Ishikawa (cell line): Measurements from ENCODE around the gene NAT16.

Source experiments
- CEBPB ChIP-seq: IDR thresholded peaks from 2 replicates; pipeline ENCODE4 v1.6.1; 2012
- CREB1 ChIP-seq: IDR thresholded peaks from 2 replicates; pipeline ENCODE4 v1.6.1; 2012; ENCODE audit warnings: low read depth
- EGR1 ChIP-seq: IDR thresholded peaks from 2 replicates; pipeline ENCODE4 v1.6.1; 2012
- EP300 ChIP-seq: IDR thresholded peaks from 2 replicates; pipeline ENCODE4 v1.6.1; 2012; ENCODE audit warnings: borderline replicate concordance
- FOXM1 ChIP-seq: IDR thresholded peaks from 2 replicates; pipeline ENCODE4 v1.6.1; 2012; ENCODE audit warnings: low read depth, borderline replicate concordance
- NFIC ChIP-seq: IDR thresholded peaks from 2 replicates; pipeline ENCODE4 v1.6.1; 2012
- RAD21 ChIP-seq: IDR thresholded peaks from 2 replicates; pipeline ENCODE4 v1.6.1; 2012; ENCODE audit warnings: low read depth
- TAF1 ChIP-seq: IDR thresholded peaks from 2 replicates; pipeline ENCODE4 v1.6.1; 2012; ENCODE audit warnings: low read depth, mild to moderate bottlenecking
- TCF12 ChIP-seq: IDR thresholded peaks from 2 replicates; pipeline ENCODE4 v1.6.1; 2012; ENCODE audit warnings: low read depth
- TEAD4 ChIP-seq: IDR thresholded peaks from 2 replicates; pipeline ENCODE4 v1.6.1; 2012
- YY1 ChIP-seq: IDR thresholded peaks from 2 replicates; pipeline ENCODE4 v1.6.1; 2012; ENCODE audit warnings: low read depth
- ZBTB7A ChIP-seq: IDR thresholded peaks from 2 replicates; pipeline ENCODE4 v1.6.1; 2012; ENCODE audit warnings: low read depth
- TF ChIP-seq, protein P1 (sequence below): IDR thresholded peaks from 2 replicates; pipeline ENCODE4 v1.6.1; 2012
- TF ChIP-seq, protein P2 (sequence below): IDR thresholded peaks from 2 replicates; pipeline ENCODE4 v1.6.1; 2012; ENCODE audit warnings: low read depth, mild to moderate bottlenecking
- TF ChIP-seq, protein P3 (sequence below): IDR thresholded peaks from 2 replicates; pipeline ENCODE4 v1.6.1; 2012

NAT16 gene

DNA sequence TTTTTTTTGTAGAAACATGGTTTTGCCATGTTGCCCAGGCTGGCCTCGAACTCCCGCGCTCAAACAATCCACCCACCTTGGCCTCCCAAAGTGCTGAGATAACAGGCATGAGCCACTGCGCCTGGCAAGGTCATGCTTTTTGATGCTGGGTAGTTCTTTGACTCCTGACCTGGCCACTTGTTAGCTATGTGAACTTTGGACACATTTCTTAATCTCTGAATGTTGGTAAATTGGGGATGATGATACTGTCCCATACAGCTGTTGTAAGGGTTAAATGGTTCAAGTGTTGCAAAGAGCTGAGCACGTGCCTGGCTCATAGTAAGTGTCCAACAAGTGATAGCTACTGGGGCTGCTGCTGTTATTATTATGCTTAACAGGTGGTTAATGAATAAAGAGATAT is 40.2 kb upstream of the NAT16 start:
- TF ChIP-seq, protein P1, sequence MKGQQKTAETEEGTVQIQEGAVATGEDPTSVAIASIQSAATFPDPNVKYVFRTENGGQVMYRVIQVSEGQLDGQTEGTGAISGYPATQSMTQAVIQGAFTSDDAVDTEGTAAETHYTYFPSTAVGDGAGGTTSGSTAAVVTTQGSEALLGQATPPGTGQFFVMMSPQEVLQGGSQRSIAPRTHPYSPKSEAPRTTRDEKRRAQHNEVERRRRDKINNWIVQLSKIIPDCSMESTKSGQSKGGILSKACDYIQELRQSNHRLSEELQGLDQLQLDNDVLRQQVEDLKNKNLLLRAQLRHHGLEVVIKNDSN: no peak
- TF ChIP-seq TAF1 (no peak), ZBTB7A (no peak), TEAD4 (no peak), NFIC (no peak), TCF12 (no peak), FOXM1 (no peak), CREB1 (no peak), RAD21 (no peak), CEBPB (no peak), EP300 (no peak), EGR1 (no peak), YY1 (no peak)
- TF ChIP-seq, protein P2, sequence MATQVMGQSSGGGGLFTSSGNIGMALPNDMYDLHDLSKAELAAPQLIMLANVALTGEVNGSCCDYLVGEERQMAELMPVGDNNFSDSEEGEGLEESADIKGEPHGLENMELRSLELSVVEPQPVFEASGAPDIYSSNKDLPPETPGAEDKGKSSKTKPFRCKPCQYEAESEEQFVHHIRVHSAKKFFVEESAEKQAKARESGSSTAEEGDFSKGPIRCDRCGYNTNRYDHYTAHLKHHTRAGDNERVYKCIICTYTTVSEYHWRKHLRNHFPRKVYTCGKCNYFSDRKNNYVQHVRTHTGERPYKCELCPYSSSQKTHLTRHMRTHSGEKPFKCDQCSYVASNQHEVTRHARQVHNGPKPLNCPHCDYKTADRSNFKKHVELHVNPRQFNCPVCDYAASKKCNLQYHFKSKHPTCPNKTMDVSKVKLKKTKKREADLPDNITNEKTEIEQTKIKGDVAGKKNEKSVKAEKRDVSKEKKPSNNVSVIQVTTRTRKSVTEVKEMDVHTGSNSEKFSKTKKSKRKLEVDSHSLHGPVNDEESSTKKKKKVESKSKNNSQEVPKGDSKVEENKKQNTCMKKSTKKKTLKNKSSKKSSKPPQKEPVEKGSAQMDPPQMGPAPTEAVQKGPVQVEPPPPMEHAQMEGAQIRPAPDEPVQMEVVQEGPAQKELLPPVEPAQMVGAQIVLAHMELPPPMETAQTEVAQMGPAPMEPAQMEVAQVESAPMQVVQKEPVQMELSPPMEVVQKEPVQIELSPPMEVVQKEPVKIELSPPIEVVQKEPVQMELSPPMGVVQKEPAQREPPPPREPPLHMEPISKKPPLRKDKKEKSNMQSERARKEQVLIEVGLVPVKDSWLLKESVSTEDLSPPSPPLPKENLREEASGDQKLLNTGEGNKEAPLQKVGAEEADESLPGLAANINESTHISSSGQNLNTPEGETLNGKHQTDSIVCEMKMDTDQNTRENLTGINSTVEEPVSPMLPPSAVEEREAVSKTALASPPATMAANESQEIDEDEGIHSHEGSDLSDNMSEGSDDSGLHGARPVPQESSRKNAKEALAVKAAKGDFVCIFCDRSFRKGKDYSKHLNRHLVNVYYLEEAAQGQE: no peak
- TF ChIP-seq, protein P3, sequence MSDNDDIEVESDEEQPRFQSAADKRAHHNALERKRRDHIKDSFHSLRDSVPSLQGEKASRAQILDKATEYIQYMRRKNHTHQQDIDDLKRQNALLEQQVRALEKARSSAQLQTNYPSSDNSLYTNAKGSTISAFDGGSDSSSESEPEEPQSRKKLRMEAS: no peak

DNA sequence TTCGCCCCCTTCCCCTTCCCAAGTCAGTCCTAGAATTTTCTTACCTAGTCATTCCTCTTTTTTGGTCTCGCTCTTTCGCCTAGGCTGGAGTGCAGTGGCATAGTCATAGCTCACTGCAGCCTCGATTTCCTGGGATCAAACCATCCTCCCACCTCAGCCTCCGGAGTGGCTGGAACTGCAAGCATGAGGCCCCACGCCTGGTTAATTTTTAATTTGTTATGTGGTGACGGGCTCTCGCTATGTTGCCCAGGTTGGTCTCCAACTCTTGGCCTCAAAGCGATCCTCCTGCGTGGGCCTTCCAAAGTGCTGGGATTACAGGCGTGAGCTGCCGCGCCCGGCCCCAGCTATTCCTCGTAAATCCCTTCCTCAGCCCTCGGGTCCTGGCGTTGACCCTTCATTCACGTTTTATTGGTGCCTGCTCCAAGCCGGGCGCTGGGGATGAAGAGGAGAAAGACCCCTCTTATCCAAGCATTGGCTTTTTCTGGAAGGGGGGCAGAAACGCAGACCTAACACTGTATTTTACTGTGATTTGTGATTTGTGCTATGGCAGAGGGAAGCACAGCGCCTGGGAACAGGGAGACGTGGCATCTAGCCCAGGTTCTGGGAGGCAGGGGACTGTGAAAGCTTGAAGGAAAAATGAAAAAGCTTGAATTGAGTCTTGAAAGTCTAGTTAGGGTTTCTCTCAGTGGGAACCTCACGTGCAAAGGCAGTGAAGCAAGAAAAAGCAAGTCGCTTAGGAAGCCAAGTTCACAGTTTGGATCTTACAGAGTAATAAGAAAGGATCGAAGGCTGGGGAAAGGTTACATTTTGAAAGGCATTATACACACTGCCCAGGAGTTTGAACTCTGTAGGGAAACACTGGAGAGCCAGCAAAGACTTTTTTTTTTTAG is 38.4 kb upstream of the NAT16 start:
- TF ChIP-seq TEAD4: no peak
- TF ChIP-seq, protein P3: no peak
- no peak for TF ChIP-seq CEBPB
- no peak for TF ChIP-seq TAF1
- no peak for TF ChIP-seq ZBTB7A
- no peak for TF ChIP-seq EGR1
- no peak for TF ChIP-seq CREB1
- no peak for TF ChIP-seq EP300
- no peak for TF ChIP-seq NFIC
- TF ChIP-seq, protein P1: no peak

DNA sequence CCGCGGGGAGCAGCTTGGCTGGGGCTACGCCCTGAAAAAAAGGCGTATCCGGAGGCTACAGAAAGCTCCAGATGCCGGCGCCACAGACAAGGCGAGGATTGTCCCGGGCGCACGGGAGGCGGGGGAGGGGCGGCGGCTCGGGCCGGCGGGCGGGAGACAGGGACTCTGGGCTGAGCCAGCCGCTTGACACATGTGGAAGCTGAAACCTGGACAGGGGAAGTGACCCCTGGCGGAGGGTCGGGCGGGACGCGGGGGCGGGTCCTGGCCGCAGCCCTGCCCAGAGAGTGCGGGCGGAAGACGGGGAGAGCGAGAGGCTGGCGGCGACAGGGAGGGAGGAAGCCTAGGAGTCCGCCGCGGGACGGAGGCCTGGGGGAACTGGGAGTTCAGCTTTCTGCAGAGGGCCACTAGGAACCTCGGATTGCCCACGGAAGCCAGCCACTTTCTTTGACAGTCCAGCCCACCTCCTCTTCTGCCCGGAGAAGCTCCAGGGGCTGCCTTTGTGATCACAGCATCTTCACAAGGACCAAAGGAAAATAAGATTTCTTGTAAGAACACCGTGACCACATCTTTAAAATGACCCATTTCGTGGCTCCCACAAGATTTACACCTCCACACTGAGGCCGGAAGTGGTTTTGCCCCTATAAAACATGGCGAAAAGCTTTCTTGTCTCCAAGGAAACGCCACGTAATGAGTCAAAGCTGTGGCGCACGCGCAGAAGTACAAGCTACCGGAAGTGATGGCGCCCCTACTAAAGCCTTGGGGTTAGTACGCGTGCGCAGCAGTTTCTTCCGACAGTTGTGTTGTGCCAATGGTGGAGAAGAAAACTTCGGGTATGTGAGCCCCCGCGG is 37.5 kb upstream of the NAT16 start, which contains the start of the genes PLOD3 and ZNHIT1:
PLOD3 (minus strand) TSS at position 194 of the 848 bp plus-strand sequence. CDS start 307 bp downstream, outside the sequence.
ZNHIT1 (plus strand) TSS at position 778 of the 848 bp plus-strand sequence; CDS start at position 809, 31 bp downstream.
- TF ChIP-seq YY1 (peak; percentile 98), CREB1 (0 out of 2 replicates have a peak, but pooled peaks have one; percentile 27), ZBTB7A (peak; percentile 73), CEBPB (no peak), TCF12 (peak; percentile 34; the same call in 1 of the 2 replicates), TEAD4 (no peak), RAD21 (no peak; the same call in 1 of the 2 replicates), TAF1 (peak; percentile 39), NFIC (no peak), EGR1 (peak; percentile 77), EP300 (no peak; the same call in 1 of the 2 replicates), FOXM1 (no peak; the same call in 1 of the 2 replicates)
- TF ChIP-seq, protein P1: no peak
- TF ChIP-seq, protein P3: peak; percentile 63; the same call in 1 of the 2 replicates
- TF ChIP-seq, protein P2: no peak

DNA sequence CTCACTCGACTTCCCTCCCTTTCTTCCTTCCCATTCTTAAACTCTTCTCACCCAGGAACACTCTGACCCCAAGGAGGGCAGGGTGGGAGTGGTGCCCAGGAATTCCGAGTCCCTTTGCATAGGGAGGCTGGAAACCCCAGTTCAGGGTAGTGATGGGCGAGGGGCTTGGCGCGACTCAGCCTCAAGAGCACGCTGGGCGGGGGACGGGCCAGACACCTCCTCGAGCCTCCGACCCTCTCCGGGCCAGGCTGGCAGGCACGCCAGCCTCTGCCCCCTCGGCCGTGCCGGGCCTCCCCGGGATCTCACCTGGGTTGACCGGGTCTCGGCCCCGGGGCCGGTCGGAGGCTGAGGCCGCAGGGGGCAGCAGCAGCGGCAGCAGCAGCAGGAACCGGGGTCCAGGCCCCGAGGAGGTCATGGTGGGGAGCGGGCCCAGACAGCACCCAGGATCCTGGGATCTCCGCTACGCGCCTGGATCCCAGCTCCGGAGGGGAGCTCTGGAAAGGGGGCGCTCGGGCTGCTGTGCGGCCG is 36.8 kb upstream of the NAT16 start:
- TF ChIP-seq RAD21 (no peak), ZBTB7A (no peak), CREB1 (no peak), TCF12 (no peak), TEAD4 (no peak), FOXM1 (no peak), NFIC (no peak)
- TF ChIP-seq, protein P3: no peak
- TF ChIP-seq, protein P2: no peak
